Measurements from ENCODE around the gene FRMD4A. TPM values are rescaled to one million over a fixed set of nuclear protein-coding genes. Genes with fewer than 3 reads are reported as not detected.

FRMD4A gene
- total RNA-seq, 2 experiments from 2014 or later, result 0.30 to 0.35 TPM

- DNase-seq, result no peak
- Mint-ChIP-seq H3K27ac (no peak overlapping the region), H3K36me3 (ENCODE audit: low read depth) (peaks cover 6% of the 10 kb centered on the region), H3K4me1 (peaks cover 7% of the 10 kb centered on the region), H3K27me3 (no peaks in the 10 kb centered on the region), H3K4me3 (no peak overlapping the region), H3K9me3 (no peaks in the 10 kb centered on the region)
- POLR2A ChIA-PET, result interaction anchor here (1.3 kb wide), 1 partner anchor 9 kb away, joined by 3 read pairs; no protein-coding TSS in a partner anchor
- CTCF ChIA-PET, result no interaction called here
Measured at GRCh38 chr10:13651969-13652720, 678.6 kb downstream of the FRMD4A start.

GRCh38 chr10:13650961-13651360 is 679.8 kb downstream of the FRMD4A start:
- no peak for DNase-seq
- Mint-ChIP-seq H3K9me3 (no peaks in the 10 kb centered on the region), H3K27me3 (no peaks in the 10 kb centered on the region), H3K4me1 (peaks cover 7% of the 10 kb centered on the region), H3K27ac (no peak overlapping the region), H3K4me3 (no peak overlapping the region), H3K36me3 (ENCODE audit: low read depth) (peaks cover 6% of the 10 kb centered on the region)
- CTCF ChIA-PET, result no interaction called here
- POLR2A ChIA-PET, result no interaction called here

GRCh38 chr10:13649844-13650520 is 680.7 kb downstream of the FRMD4A start:
- POLR2A ChIA-PET, result no interaction called here
- no peak for DNase-seq
- CTCF ChIA-PET, result no interaction called here
- peaks cover 13% of the 10 kb centered on the region for H3K36me3 Mint-ChIP-seq (ENCODE audit: low read depth)
- H3K27ac Mint-ChIP-seq, result no peak overlapping the region
- H3K27me3 Mint-ChIP-seq, result no peaks in the 10 kb centered on the region
- H3K4me1 Mint-ChIP-seq, result peaks cover 7% of the 10 kb centered on the region
- H3K9me3 Mint-ChIP-seq, result no peaks in the 10 kb centered on the region
- no peak overlapping the region for H3K4me3 Mint-ChIP-seq

DNA sequence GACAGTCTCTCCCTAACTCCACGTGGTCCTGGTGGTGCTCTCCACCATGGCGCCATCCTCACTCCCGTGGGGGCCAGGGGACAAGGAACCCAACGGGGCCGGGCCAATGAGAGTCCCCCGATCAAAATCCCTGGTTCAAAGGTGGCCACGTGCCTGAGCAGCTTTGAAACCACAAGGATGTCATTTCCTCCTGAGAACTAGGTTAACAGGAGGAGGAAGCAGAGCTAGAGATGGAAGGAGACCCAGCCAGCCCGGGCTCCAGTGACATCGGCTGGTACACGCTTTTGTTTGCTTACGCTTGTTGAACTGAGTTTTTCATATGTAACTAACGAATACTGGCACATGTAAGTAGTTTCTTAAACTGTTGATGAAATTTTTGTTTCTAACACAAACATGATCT is 682.3 kb downstream of the FRMD4A start:
- ChIA-PET CTCF (interaction anchor here (1.1 kb wide), 1 partner anchor 10 kb away, joined by 3 read pairs; no protein-coding TSS in a partner anchor), POLR2A (no interaction called here)
- H3K4me3 Mint-ChIP-seq, result no peak overlapping the region
- DNase-seq, result no peak
- peaks cover 7% of the 10 kb centered on the region for H3K4me1 Mint-ChIP-seq
- no peak overlapping the region for H3K27ac Mint-ChIP-seq
- no peaks in the 10 kb centered on the region for H3K27me3 Mint-ChIP-seq
- H3K36me3 Mint-ChIP-seq (ENCODE audit: low read depth), result peaks cover 18% of the 10 kb centered on the region
- no peaks in the 10 kb centered on the region for H3K9me3 Mint-ChIP-seq

DNA sequence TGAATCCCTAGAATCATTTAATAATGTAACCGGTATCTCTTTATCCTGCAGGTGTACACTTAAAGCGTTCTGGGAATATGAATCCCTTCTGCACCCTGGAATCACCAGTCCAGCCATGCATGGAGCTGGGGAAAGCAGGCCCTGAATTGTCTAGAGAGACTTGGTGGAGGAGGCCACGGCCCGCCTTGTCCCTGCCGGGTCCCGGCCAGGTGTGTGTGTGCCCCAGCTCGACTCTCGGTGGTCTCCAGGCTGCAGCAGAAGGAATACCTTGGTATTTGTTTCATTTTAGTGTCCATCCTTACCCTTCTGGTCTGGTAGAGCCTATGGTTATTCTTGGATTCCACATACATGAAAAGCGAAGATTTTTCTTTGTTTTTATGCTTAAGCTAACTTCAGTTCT is 685.9 kb downstream of the FRMD4A start:
- no peaks in the 10 kb centered on the region for H3K27me3 Mint-ChIP-seq
- ChIA-PET POLR2A (no interaction called here), CTCF (no interaction called here)
- no peak for DNase-seq
- H3K9me3 Mint-ChIP-seq, result peaks cover 23% of the 10 kb centered on the region
- no peak overlapping the region for H3K4me3 Mint-ChIP-seq
- H3K4me1 Mint-ChIP-seq, result peaks cover 7% of the 10 kb centered on the region
- H3K36me3 Mint-ChIP-seq (ENCODE audit: low read depth), result peaks cover 50% of the 10 kb centered on the region
- H3K27ac Mint-ChIP-seq, result no peak overlapping the region

DNA sequence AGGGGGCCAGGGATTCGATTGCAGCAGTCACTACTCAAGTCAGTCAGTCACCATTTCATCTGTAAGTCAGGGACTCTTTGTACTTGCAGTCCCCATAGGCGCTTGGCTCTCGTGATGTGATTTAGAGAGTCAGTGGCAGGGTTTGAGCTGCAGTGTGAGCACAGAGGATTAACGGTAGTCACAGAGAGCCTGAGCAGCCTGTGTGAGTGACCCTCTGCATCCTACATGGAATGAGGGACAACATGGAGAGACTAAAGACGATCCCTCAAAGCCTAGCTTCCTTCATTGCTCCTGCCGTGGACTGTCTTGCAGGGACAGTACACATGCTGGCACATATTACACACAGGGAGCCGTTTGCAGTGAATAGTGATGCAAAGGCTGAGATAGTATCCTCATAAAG is 687.7 kb downstream of the FRMD4A start:
- CTCF ChIA-PET, result interaction anchor here (1.1 kb wide), 1 partner anchor 17 kb away, joined by 5 read pairs; no protein-coding TSS in a partner anchor
- Mint-ChIP-seq H3K4me3 (no peak overlapping the region), H3K9me3 (peaks cover 23% of the 10 kb centered on the region), H3K27ac (no peak overlapping the region), H3K27me3 (no peaks in the 10 kb centered on the region), H3K4me1 (no peaks in the 10 kb centered on the region), H3K36me3 (ENCODE audit: low read depth) (peaks cover 55% of the 10 kb centered on the region)
- no peak for DNase-seq
- POLR2A ChIA-PET, result interaction anchor here (0.9 kb wide), 1 partner anchor 10 kb away, joined by 3 read pairs; no protein-coding TSS in a partner anchor

DNA sequence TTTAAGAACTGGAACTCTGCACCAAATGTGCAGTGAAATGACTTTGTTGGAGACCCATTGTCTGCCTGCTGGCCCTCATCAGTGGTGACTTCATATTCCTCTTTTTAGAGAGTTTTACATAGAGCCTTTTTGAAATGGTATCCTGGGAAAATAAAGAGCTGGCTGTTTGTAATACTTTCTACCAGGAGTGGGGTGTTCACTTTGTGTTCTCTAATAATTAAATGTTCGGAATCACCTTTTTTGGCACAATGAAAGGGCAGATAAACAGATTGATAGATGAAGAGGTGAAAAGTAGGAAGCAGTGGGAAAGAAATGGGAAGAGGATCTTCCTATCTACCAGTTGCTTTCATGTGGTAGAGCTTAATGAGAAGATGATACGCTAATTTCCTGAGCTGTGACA is 688.4 kb downstream of the FRMD4A start:
- CTCF ChIA-PET, result interaction anchor here (1.0 kb wide), 1 partner anchor 55 kb away, joined by 3 read pairs; the partner anchor contains the start of gene PRPF18
- Mint-ChIP-seq H3K27me3 (no peaks in the 10 kb centered on the region), H3K36me3 (ENCODE audit: low read depth) (peaks cover 59% of the 10 kb centered on the region)

GRCh38 chr10:13637894-13638293 is 692.8 kb downstream of the FRMD4A start:
- Mint-ChIP-seq H3K27me3 (no peaks in the 10 kb centered on the region), H3K4me1 (no peaks in the 10 kb centered on the region), H3K9me3 (peaks cover 22% of the 10 kb centered on the region), H3K27ac (no peak overlapping the region), H3K4me3 (no peak overlapping the region), H3K36me3 (ENCODE audit: low read depth) (peaks cover 44% of the 10 kb centered on the region)
- CTCF ChIA-PET, result no interaction called here
- no peak for DNase-seq
- POLR2A ChIA-PET, result no interaction called here

More for the DNA sequence above, 688.4 kb downstream of the FRMD4A start:
- Mint-ChIP-seq H3K9me3 (peaks cover 23% of the 10 kb centered on the region), H3K4me3 (no peak overlapping the region), H3K4me1 (no peaks in the 10 kb centered on the region), H3K27ac (no peak overlapping the region)
- POLR2A ChIA-PET, result no interaction called here
- DNase-seq, result no peak

DNA sequence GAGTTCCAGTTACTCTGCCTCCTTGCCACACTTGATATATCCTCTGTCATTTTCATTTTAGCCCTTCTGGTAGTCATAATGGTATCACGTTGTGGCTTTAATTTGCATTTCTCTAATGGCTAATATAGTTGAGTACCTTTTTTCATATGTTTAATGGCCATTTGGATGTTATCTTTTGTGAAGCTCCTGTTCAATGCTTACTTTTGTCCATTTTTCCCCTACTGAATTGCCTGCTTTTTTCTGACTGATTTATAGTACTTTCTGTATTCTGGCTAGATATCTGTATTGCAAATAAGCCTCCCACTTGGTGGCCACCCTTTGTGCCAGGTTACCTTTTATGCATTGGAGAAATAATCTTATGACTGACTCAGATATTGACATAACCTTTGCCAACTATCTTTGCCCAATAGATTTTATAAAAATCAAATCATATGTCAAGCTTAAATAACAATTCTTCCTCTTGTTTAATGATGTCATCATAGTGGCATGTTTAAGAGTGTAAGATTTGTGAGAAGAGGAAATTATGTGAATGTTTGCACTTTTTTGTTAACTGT is 693.3 kb downstream of the FRMD4A start:
- no peak overlapping the region for H3K4me3 Mint-ChIP-seq
- no peak overlapping the region for H3K27ac Mint-ChIP-seq
- H3K27me3 Mint-ChIP-seq, result no peaks in the 10 kb centered on the region
- ChIA-PET POLR2A (no interaction called here), CTCF (no interaction called here)
- H3K9me3 Mint-ChIP-seq, result peaks cover 17% of the 10 kb centered on the region
- H3K36me3 Mint-ChIP-seq (ENCODE audit: low read depth), result peaks cover 39% of the 10 kb centered on the region
- DNase-seq, result no peak
- H3K4me1 Mint-ChIP-seq, result no peaks in the 10 kb centered on the region

DNA sequence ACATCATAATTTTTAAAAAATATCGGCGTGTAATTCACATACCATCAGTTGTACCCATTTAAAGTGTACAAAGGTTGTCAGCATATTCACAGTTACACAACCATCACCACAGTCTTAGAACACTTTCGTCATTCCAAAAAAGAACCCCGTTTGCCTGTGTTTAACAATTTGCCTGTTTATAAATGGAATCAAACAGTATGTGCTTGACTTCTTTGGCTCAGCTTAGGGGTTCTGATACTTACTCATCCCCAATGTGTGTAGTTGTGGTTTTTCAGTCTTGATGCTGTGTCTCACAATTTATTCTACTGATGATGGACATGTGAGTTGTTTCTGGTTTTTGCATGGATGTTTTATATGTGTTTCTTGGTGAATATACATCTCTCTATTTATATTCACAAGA is 693.9 kb downstream of the FRMD4A start:
- ChIA-PET POLR2A (no interaction called here), CTCF (no interaction called here)
- Mint-ChIP-seq H3K9me3 (peaks cover 11% of the 10 kb centered on the region), H3K4me3 (no peak overlapping the region), H3K27ac (no peak overlapping the region), H3K36me3 (ENCODE audit: low read depth) (peaks cover 33% of the 10 kb centered on the region), H3K4me1 (no peaks in the 10 kb centered on the region), H3K27me3 (no peaks in the 10 kb centered on the region)
- no peak for DNase-seq

GRCh38 chr10:13634207-13634606 is 696.5 kb downstream of the FRMD4A start:
- Mint-ChIP-seq H3K9me3 (no peaks in the 10 kb centered on the region), H3K27me3 (no peaks in the 10 kb centered on the region), H3K4me3 (no peak overlapping the region), H3K36me3 (ENCODE audit: low read depth) (peaks cover 27% of the 10 kb centered on the region), H3K27ac (no peak overlapping the region), H3K4me1 (no peaks in the 10 kb centered on the region)
- POLR2A ChIA-PET, result no interaction called here
- CTCF ChIA-PET, result no interaction called here
- DNase-seq, result no peak

DNA sequence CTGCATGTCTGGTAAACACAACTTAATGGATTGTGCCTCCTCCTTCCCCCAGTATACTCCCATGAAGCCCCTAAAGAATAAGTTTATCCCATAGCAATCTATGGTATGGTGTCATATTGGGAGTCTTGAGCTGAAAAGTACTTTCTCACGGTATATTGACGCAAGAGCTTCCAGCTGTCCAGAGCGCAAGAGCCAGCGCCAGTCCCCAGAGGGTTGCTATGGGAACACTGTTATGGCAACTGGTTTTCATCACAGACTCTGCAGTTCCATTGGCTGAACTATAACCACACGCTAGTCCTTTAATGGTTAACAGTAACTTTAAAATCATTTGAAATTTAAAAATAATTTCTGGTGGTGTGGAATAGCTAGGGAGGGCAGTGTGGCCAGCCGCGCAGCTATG is 697.0 kb downstream of the FRMD4A start:
- Mint-ChIP-seq H3K36me3 (ENCODE audit: low read depth) (peaks cover 24% of the 10 kb centered on the region), H3K9me3 (no peaks in the 10 kb centered on the region), H3K27me3 (no peaks in the 10 kb centered on the region), H3K4me3 (no peak overlapping the region), H3K27ac (no peak overlapping the region), H3K4me1 (no peaks in the 10 kb centered on the region)
- no peak for DNase-seq
- CTCF ChIA-PET, result no interaction called here
- POLR2A ChIA-PET, result no interaction called here

DNA sequence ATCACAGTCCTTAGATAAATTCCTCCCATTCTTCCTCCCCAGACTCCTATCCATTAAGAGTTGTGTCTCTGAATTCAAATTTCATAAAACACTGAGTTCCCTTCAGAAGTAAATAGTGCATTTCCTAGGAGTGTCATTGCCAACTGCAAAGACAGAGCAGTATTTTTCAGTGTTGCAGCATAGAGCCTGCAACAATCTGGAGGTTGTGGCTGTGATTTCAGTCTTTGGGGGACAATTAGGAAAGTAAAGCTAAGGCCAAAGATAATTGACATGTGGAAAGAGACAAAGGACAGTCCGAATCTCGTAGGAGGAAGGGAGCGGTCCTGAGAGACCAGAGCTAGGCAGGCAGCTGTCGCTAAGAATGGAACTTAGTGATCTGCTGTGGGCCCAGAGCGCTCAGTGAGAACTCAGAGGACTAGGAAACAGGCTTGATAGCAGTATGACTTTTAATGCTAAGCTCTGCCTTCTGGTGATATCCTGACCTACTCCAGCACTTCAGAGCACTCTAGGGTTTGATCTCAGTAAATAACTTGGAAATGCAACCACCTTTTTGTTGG is 697.8 kb downstream of the FRMD4A start:
- H3K4me3 Mint-ChIP-seq, result no peak overlapping the region
- CTCF ChIA-PET, result no interaction called here
- H3K4me1 Mint-ChIP-seq, result no peaks in the 10 kb centered on the region
- DNase-seq, result no peak
- H3K9me3 Mint-ChIP-seq, result no peaks in the 10 kb centered on the region
- no peaks in the 10 kb centered on the region for H3K27me3 Mint-ChIP-seq
- peaks cover 17% of the 10 kb centered on the region for H3K36me3 Mint-ChIP-seq (ENCODE audit: low read depth)
- POLR2A ChIA-PET, result no interaction called here
- H3K27ac Mint-ChIP-seq, result no peak overlapping the region

All from activated CD4-positive, alpha-beta memory T cell treated with anti-CD3 and anti-CD28 coated beads, Interleukin-2, amount 10 ng/mL, durations not matched to agents 7 days and 5 days (primary cell).